ENCODE data around the gene ELANE.
A peak's percentile ranks its signal among the peaks of the same experiment; 100 is the strongest.

The ELANE gene

DNA sequence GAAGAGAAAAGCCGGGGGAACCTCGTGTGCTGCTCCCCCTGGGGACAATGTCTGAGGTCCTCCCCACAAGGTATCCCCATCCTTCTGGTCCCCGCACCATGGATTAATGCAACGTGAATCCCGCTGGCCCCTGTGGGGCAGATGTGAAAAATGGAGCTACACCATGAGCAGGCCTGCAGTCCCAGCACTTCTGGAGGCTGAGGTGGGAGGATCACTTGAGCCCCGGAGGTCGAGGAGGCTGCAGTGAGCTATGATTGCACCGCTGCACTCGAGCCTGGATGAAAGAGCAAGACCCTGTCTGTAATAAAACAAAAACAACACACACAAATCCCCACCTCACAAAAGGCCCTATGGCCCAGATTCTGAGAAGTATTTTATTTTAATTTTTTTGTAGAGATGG is 6.2 kb downstream of the ELANE start:
- no peak for TF ChIP-seq CTCF (IDR thresholded peaks at IDR 0.05; ENCODE audit: low read depth, low read length, missing control alignments)
- in situ Hi-C loops (cut with HindIII; ENCODE audit: low sequenced_read_pairs): no loop called here
- H3K4me3 ChIP-seq (ENCODE audit: low read depth, low read length): no peak overlapping the region

DNA sequence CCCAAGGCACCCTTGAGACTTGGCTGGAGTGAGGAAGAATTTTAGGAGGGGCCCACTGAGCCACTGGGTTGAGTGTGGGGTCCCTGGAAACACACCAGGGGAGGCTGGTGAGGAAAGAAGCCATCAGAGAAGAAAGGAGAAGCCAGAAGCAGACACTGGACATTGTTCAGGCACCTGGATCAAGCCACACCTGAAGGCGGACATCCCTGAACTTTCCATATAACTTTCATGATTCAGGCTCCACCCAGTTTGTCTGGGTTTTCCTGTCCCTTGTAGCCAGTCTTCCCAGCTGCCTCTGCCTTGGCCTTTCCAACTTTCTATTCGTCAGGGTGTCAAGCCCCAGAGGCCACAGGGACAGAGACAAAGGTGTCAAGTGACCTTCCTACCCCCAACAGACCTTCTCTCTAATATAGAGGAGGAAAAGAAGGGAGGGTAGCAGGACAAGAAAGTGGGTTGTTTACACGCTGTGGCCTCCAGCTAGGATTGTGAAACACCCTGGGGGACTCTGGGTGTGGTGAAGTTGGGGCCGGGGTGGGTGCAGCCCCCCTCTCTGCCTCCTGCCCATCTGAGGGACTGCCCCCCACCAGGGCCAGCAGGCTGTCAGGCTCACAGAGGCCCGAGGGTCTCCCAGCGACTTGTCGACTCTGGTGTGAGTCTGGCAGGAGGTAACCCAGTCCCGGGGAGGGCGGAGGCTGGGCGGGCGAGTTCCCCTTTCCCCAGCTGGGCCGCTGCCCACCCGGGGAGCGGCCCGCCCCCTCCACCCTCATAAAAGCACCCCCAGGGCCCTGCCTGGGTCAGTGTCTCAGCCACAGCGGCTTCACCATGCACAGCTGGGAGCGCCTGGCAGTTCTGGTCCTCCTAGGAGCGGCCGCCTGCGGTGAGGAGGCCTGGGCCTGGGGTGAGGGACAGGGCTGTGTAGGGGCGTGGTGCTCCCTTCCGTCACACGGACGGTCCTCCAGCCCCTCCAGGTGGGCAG is 7.1 kb downstream of the ELANE start, which contains the start of gene CFD:
Gene CFD, plus strand, starts transcription at position 797 of the 976 bp plus-strand sequence. Its CDS starts 26 bp downstream, at position 823.
- peak within 1 kb of the TSS; percentile 32 for H3K4me3 ChIP-seq (ENCODE audit: low read depth, low read length)
- in situ Hi-C loops (cut with HindIII; ENCODE audit: low sequenced_read_pairs): no loop called here
- no peak for DNase-seq (ENCODE audit: low read depth)
- no peak for TF ChIP-seq CTCF (IDR thresholded peaks at IDR 0.05; ENCODE audit: low read depth, low read length, missing control alignments)

More for the DNA sequence above, 6.2 kb downstream of the ELANE start:
- DNase-seq (ENCODE audit: low read depth): no peak

GRCh38 chr19:861141-861755 is 9.1 kb downstream of the ELANE start:
- no peak overlapping the region for H3K4me3 ChIP-seq (ENCODE audit: low read depth, low read length)
- TF ChIP-seq CTCF (IDR thresholded peaks at IDR 0.05; ENCODE audit: low read depth, low read length, missing control alignments): no peak
- no peak for DNase-seq (ENCODE audit: low read depth)
- in situ Hi-C loops (cut with HindIII; ENCODE audit: low sequenced_read_pairs): no loop called here

DNA sequence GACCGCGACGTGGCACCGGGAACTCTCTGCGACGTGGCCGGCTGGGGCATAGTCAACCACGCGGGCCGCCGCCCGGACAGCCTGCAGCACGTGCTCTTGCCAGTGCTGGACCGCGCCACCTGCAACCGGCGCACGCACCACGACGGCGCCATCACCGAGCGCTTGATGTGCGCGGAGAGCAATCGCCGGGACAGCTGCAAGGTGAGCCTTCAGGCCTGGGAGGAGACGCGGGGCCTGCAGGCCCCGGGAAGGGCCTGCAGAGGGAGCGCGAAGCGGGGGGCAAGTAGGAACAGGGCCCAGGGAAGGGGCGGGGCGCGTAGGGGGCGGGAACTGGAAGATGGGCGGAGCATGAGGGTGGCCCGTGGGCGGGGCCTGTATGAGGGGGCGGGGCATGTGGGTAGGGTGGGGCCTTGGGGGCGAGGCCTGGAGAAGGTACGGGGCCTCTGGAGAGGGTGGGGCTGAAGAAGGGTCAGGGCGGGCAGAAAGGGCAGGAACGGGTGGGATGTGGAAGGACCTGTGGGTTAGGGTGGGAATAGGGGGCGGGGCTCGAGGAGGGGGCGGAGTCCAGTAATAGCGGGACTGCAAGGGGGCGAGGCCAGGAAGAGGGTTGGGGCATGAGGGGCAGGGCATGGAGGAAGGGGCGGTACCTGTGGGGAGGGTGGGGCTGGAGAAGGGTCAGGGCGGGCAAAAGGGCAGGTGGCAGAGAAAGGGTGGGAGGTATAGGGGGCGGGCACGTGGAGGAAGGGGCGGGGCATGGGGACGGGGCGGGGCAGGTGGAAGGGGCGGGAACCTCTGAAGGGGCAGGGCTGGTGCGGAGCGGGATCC is 9.9 kb downstream of the ELANE start:
- no peak for TF ChIP-seq CTCF (IDR thresholded peaks at IDR 0.05; ENCODE audit: low read depth, low read length, missing control alignments)
- no peak overlapping the region for H3K4me3 ChIP-seq (ENCODE audit: low read depth, low read length)
- in situ Hi-C loops (cut with HindIII; ENCODE audit: low sequenced_read_pairs): no loop called here
- DNase-seq (ENCODE audit: low read depth): no peak

DNA sequence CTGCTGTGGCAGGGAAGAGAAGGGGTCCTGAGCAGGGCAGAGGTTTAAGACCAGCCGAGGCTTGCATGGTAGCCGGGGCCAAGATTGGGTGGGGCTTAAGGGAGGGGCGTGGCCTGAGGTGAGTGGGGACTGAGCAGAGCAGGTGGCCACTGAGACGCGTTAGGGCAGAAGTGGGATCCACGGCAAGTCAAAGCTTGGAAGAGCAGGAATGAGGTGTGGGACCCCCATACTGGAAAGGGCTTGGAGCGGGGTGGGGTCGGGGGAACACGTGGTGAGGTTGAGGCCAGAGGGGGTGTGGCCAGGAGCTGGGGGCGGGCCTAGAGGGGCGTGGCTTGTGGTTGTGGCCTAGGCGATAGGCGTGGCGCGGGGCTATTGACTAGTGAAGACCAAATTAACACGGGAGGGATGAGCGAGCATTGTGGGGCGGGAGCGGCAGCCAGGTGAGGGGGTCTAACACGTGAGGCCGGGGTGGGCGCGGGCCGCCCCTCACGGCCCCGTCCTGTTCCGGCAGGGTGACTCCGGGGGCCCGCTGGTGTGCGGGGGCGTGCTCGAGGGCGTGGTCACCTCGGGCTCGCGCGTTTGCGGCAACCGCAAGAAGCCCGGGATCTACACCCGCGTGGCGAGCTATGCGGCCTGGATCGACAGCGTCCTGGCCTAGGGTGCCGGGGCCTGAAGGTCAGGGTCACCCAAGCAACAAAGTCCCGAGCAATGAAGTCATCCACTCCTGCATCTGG is 10.6 kb downstream of the ELANE start:
- in situ Hi-C loops (cut with HindIII; ENCODE audit: low sequenced_read_pairs): no loop called here
- H3K4me3 ChIP-seq (ENCODE audit: low read depth, low read length): no peak overlapping the region
- no peak for TF ChIP-seq CTCF (IDR thresholded peaks at IDR 0.05; ENCODE audit: low read depth, low read length, missing control alignments)
- no peak for DNase-seq (ENCODE audit: low read depth)

GRCh38 chr19:863315-863620 is 11.2 kb downstream of the ELANE start:
- H3K4me3 ChIP-seq (ENCODE audit: low read depth, low read length): no peak overlapping the region
- no peak for DNase-seq (ENCODE audit: low read depth)
- no peak for TF ChIP-seq CTCF (IDR thresholded peaks at IDR 0.05; ENCODE audit: low read depth, low read length, missing control alignments)
- in situ Hi-C loops (cut with HindIII; ENCODE audit: low sequenced_read_pairs): no loop called here

Measured in astrocyte of the cerebellum (primary cell).